Articular chondrocyte of knee joint (primary cell): ENCODE data around the gene ANKRD33B. TPM values are rescaled to one million over a fixed set of nuclear protein-coding genes. Genes with fewer than 3 reads are reported as not detected.

Source experiments
- small RNA-seq: library from RNA; depleted of rRNA; stranded (forward); fragments of <200 nt; gene quantifications from one replicate; pipeline ENCODE3, GENCODE V24; 2012
- total RNA-seq: library from RNA; depleted of rRNA; stranded (reverse); fragments of >200 nt; gene quantifications from 2 replicates; pipeline ENCODE4 v1.2.3, GENCODE V29; 2012

Gene ANKRD33B
- 2.2 and 4.4 TPM in 2 replicates for total RNA-seq

GRCh38 chr5:10563945-10564837 is at the start of gene ANKRD33B:
ANKRD33B (plus strand) TSS chr5:10564070; CDS start chr5:10564468, 398 bp downstream.

Small RNA genes lying within 50 kb of the gene (small RNA-seq; reads per million reads assigned to genes)
- not detected for gene AC012629.4
- gene AC112200.1 = not detected

Other genes with a start within 250 kb of the ANKRD33B start
- gene MARCHF6, start 210.4 kb upstream of the ANKRD33B start, total RNA-seq = 54.3 and 54.9 TPM in 2 replicates
- gene ROPN1L, start 122.2 kb upstream of the ANKRD33B start, total RNA-seq = 0.26 and 0.32 TPM in 2 replicates
- gene DAP, start 197.2 kb downstream of the ANKRD33B start, total RNA-seq = 33.9 and 45.6 TPM in 2 replicates